ENCODE measurements around the gene PRPF8.

Gene PRPF8

GRCh38 chr17:1604831-1605528 lies 79.7 kb downstream of the PRPF8 start:
- Histone ChIP-seq H3K27me3 (ENCODE audit: insufficient read depth, low read length, poor library complexity, severe bottlenecking) (no peaks in the 10 kb centered on the region), H2AFZ (ENCODE audit: low read length) (no peak overlapping the region), H3F3A (ENCODE audit: low read depth) (no peaks in the 10 kb centered on the region), H3K79me2 (ENCODE audit: insufficient read depth, low read length) (no peaks in the 10 kb centered on the region), H3K4me3 (ENCODE audit: low read length, poor library complexity, severe bottlenecking) (no peak overlapping the region), H3K9ac (ENCODE audit: low read depth, low read length, poor library complexity, severe bottlenecking) (no peak overlapping the region), H3K36me3 (ENCODE audit: insufficient read depth, low read length) (peaks cover 6% of the 10 kb centered on the region; the same call in 1 of the 2 replicates), H3K9me2 (replicated peaks; ENCODE audit: low read depth, low read length) (no peaks in the 10 kb centered on the region), H3K4me1 (ENCODE audit: insufficient read depth, low read length, poor library complexity, severe bottlenecking) (peaks cover 17% of the 10 kb centered on the region), H3K9me3 (ENCODE audit: insufficient read depth, low read depth, low read length) (peaks cover 12% of the 10 kb centered on the region; the same call in 1 of the 2 replicates), H3K4me2 (ENCODE audit: low read depth, low read length, poor library complexity, severe bottlenecking) (no peak overlapping the region), H4K20me1 (ENCODE audit: insufficient read depth, low read length, poor library complexity, severe bottlenecking) (no peaks in the 10 kb centered on the region)
- TF ChIP-seq CTCF (conservative IDR thresholded peaks at IDR 0.05; ENCODE audit: low read length) (no peak), EZH2phosphoT487 (IDR thresholded peaks at IDR 0.05; ENCODE audit: borderline replicate concordance) (no peak)

DNA sequence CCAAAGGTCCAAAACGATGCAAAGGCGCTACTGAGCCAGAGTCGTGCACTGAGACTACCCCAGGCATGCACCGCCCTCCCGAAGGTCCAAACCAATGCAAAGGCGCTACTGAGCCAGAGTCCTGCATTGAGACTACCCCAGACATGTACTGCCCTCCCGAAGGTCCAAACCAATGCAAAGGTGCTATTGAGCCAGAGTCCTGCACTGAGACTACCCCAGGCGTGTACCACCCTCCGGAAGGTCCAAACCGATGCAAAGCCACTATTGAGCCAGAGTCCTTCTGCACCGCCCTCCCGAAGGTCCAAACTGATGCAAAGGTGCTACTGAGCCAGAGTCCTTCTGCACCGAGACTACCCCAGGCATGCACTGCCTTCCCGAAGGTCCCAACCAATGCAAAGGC lies 83.1 kb downstream of the PRPF8 start:
- H3K4me3 ChIP-seq (ENCODE audit: low read length, poor library complexity, severe bottlenecking), result no peak overlapping the region

More for the DNA sequence above, 83.1 kb downstream of the PRPF8 start:
- no peak overlapping the region for H3K4me2 ChIP-seq (ENCODE audit: low read depth, low read length, poor library complexity, severe bottlenecking)
- no peaks in the 10 kb centered on the region for H3K79me2 ChIP-seq (ENCODE audit: insufficient read depth, low read length)
- H3F3A ChIP-seq (ENCODE audit: low read depth), result no peaks in the 10 kb centered on the region
- no peaks in the 10 kb centered on the region for H3K27me3 ChIP-seq (ENCODE audit: insufficient read depth, low read length, poor library complexity, severe bottlenecking)
- H2AFZ ChIP-seq (ENCODE audit: low read length), result no peak overlapping the region
- peaks cover 6% of the 10 kb centered on the region; the same call in 1 of the 2 replicates for H3K36me3 ChIP-seq (ENCODE audit: insufficient read depth, low read length)
- no peak overlapping the region for H3K9ac ChIP-seq (ENCODE audit: low read depth, low read length, poor library complexity, severe bottlenecking)
- H4K20me1 ChIP-seq (ENCODE audit: insufficient read depth, low read length, poor library complexity, severe bottlenecking), result no peaks in the 10 kb centered on the region
- TF ChIP-seq CTCF (conservative IDR thresholded peaks at IDR 0.05; ENCODE audit: low read length) (no peak), EZH2phosphoT487 (IDR thresholded peaks at IDR 0.05; ENCODE audit: borderline replicate concordance) (no peak)
- no peaks in the 10 kb centered on the region for H3K9me2 ChIP-seq (replicated peaks; ENCODE audit: low read depth, low read length)
- peaks cover 12% of the 10 kb centered on the region; the same call in 1 of the 2 replicates for H3K9me3 ChIP-seq (ENCODE audit: insufficient read depth, low read depth, low read length)
- H3K4me1 ChIP-seq (ENCODE audit: insufficient read depth, low read length, poor library complexity, severe bottlenecking), result peaks cover under 1% of the 10 kb centered on the region

Measured in Loucy (cell line).